BE2C (cell line): ENCODE measurements around the gene FBXL13.

Source experiments
- DNase-seq: peaks from one replicate; pipeline ENCODE4 v3.0.0-alpha.2; 2020
- H3K27me3 ChIP-seq: fragments of 250-450 bp; sonication (Bioruptor Pico); 2 replicates; pipeline ENCODE4 v1.5.1; 2020; ENCODE audit warnings: mild to moderate bottlenecking
- H3K36me3 ChIP-seq: fragments of 250-450 bp; sonication (Bioruptor Pico); 2 replicates; pipeline ENCODE4 v1.5.1; 2020; ENCODE audit warnings: mild to moderate bottlenecking
- H3K4me1 ChIP-seq: fragments of 250-450 bp; sonication (Bioruptor Pico); 2 replicates; pipeline ENCODE4 v1.5.1; 2020
- H3K4me3 ChIP-seq: 2 replicates; pipeline ENCODE4 v1.5.1; 2011; ENCODE audit warnings: low read depth, low read length
- H3K9me3 ChIP-seq: fragments of 250-450 bp; sonication (Bioruptor Pico); 2 replicates; pipeline ENCODE4 v1.5.1; 2020
- TF ChIP-seq, protein P1 (sequence below): IDR thresholded peaks from 2 replicates; pipeline ENCODE4 v1.5.1; 2012; ENCODE audit warnings: mild to moderate bottlenecking, low read depth, low read length

Gene FBXL13

DNA sequence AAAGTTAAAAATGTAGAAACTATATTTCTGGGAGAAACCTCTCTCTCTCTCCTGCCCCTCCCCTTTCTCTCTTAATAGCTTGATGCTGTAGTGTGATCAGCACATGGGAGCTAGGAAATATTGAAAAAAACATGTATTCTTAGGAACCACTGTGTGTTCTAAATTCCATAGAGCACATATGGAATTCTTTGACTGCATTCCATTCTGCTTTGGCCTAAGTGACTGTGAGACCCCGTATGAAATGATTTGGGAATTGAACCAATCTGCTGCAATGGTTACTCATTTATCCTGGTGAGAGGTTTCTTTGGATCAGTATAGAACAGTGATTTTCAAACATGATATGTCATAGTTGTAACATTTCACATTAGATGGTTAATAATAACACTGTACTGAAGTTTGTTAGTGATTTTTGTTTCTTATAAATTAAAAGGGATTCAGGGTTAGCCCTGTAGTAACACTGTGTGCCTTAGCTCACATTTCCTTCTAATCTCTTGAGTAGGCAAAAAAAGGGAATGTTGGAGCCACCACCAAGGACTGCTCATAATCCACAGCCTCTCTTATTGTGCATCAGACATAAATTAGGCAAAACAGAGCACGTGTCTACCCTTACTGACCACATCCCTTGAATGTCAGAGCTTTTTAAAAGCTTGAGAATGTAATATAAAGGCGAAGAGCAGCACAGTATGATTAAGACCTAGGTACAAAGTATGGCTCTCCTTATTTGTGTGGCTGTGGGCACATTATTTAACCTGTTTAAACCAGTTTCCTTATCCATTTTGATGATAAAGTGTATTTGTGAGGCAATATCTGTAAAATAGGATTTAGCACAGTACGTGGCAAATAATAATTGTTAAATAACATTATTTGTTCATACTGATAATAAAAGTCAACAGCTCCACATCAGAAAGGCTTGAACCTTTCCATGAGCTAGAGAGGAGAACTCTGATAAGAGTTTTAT is 256.7 kb downstream of the FBXL13 start:
- TF ChIP-seq, protein P1, sequence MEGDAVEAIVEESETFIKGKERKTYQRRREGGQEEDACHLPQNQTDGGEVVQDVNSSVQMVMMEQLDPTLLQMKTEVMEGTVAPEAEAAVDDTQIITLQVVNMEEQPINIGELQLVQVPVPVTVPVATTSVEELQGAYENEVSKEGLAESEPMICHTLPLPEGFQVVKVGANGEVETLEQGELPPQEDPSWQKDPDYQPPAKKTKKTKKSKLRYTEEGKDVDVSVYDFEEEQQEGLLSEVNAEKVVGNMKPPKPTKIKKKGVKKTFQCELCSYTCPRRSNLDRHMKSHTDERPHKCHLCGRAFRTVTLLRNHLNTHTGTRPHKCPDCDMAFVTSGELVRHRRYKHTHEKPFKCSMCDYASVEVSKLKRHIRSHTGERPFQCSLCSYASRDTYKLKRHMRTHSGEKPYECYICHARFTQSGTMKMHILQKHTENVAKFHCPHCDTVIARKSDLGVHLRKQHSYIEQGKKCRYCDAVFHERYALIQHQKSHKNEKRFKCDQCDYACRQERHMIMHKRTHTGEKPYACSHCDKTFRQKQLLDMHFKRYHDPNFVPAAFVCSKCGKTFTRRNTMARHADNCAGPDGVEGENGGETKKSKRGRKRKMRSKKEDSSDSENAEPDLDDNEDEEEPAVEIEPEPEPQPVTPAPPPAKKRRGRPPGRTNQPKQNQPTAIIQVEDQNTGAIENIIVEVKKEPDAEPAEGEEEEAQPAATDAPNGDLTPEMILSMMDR, result no peak
- no peak for DNase-seq
- no peak overlapping the region for H3K4me3 ChIP-seq

DNA sequence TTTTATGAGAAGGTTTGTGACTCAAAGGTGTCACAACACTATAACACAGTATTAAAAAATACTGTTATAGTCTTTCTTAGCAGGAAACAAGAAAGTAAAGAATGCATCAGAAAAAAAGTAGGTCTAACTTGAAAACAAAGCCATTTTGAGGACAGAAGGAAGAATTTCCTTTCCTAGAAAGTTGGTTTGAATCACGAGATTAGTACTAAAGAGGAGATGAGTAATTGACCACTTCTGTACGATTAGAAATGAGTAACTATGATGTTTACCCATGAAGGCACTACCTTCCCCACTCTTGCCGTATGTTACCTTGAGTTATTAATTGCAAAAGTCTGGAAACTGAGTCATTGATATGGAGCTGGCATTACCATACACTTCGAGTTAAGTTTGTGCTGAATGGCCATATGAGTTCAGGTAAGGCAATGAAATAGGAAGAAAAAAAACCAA is 260.5 kb downstream of the FBXL13 start:
- no peaks in the 10 kb centered on the region for H3K36me3 ChIP-seq
- no peak overlapping the region for H3K4me3 ChIP-seq
- no peaks in the 10 kb centered on the region for H3K9me3 ChIP-seq
- H3K4me1 ChIP-seq, result no peaks in the 10 kb centered on the region
- no peaks in the 10 kb centered on the region for H3K27me3 ChIP-seq
- DNase-seq, result no peak
- TF ChIP-seq, protein P1, result no peak

More for the DNA sequence above, 256.7 kb downstream of the FBXL13 start:
- Histone ChIP-seq H3K9me3 (no peaks in the 10 kb centered on the region), H3K36me3 (no peaks in the 10 kb centered on the region), H3K4me1 (no peaks in the 10 kb centered on the region), H3K27me3 (no peaks in the 10 kb centered on the region)

DNA sequence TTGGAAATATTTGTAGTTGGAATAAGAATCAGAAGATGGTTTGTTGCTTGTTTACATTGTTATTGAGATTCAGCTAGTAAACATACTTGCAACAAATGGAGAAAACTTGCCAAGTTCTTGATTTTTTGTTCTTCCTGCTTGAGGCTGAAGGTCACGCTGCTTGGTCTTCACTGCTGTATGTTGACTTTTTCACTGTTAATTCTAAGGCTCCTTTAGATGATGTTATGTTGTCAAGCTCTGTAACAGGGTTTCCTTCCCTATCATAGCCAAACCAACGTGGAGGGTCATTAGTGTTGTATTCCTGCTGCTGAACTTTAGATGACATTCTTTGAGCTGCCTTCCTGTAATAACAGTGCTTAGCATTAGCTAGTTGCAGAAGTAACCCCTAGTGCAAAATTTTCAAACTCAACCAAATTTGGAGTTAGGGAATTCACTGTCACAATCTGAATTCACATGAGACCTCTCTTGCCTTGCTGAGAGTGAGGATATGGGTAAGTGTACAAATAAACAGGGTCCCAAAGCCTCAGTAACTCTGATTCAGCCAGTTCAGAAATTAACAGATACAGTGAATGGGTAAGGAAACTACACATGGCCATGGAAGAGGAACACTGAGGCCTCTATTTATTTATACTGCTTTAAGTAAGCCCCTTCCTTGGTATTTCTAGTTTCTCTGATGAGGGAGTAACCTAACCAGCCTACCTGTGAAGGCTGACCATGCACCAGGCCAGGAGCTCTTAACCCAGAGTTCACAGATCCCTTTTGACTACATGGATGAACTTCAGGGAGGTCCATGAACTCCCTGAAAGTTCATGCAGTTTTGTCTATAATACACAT is 261.2 kb downstream of the FBXL13 start:
- Histone ChIP-seq H3K4me3 (no peak overlapping the region), H3K4me1 (no peaks in the 10 kb centered on the region), H3K27me3 (no peaks in the 10 kb centered on the region), H3K36me3 (no peaks in the 10 kb centered on the region), H3K9me3 (no peaks in the 10 kb centered on the region)
- TF ChIP-seq, protein P1, result no peak
- DNase-seq, result no peak

DNA sequence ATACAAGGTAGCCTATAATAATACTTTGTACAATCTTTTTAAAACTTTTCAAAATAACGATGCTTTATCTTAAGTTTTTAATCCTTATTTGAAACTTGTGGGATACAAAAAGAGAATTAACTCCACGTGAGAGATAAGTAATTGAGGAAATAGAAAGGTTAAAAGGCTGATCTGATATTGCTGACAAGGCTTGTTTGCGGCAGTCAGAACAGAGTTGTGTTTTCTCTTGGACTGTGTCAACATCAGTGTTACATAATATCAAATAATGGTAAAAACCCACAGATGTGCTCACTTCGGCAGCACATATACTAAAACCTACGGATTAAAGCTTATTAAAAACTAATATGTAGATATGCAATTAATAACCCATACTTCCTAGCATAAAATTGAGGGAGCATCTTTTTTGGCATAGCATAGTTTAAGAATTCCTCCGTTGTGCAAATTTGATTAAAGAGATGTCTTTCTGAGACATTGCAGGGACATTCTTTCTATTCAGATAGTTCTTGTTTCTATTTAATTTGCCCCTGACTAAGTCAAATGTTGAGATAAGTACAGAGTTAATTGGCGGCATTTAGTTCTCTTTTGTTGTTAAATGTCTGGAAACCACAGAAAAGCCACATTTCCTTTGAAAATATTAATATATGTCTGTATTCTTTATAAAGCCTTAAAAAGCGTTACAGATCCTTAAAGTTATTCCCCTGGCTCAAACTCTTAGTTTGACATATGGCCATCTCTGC is 262.5 kb downstream of the FBXL13 start:
- TF ChIP-seq, protein P1, result no peak
- Histone ChIP-seq H3K36me3 (no peaks in the 10 kb centered on the region), H3K27me3 (no peaks in the 10 kb centered on the region), H3K4me3 (no peak overlapping the region), H3K9me3 (no peaks in the 10 kb centered on the region), H3K4me1 (no peaks in the 10 kb centered on the region)
- no peak for DNase-seq

DNA sequence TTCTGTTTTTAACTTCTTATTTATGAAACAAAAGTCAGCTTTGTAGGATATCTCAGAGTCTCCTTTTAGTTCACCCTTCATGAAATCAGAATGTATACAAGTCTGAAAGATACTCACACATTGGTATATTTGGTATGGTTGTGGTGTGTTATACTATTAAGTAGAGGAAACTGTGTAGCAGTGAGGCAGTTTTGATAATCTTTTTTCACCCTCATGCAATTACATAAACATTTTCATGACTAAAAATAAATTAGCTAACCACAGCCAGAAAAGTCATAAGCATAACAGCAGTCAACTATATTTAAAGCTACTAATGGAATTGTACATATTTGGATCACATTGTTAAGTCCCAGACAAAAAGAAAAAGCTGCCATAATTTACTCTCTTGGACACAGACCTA is 263.7 kb downstream of the FBXL13 start:
- TF ChIP-seq, protein P1, result no peak
- Histone ChIP-seq H3K4me3 (no peak overlapping the region), H3K36me3 (no peaks in the 10 kb centered on the region), H3K4me1 (no peaks in the 10 kb centered on the region), H3K27me3 (no peaks in the 10 kb centered on the region), H3K9me3 (no peaks in the 10 kb centered on the region)
- no peak for DNase-seq
